MM.1S (cell line): Measurements from ENCODE around the gene SLC39A9.
"Not testable (repeated sequence)": the region's sequence is repeated elsewhere in the genome, so short reads cannot be mapped to it uniquely, and the experiment has no call there.

Experiments used
- DNase-seq: peaks from one replicate; pipeline ENCODE4 v3.0.0-alpha.2; 2015
- H2AFZ ChIP-seq: fragments of 300-600 bp; sonication (generic); 2 replicates; pipeline ENCODE4 v1.6.0; 2016; ENCODE audit warnings: antibody characterized with exemption, low read length
- H3F3A ChIP-seq: fragments of 300-600 bp; sonication (generic); 2 replicates; pipeline ENCODE4 v1.6.1; 2016; ENCODE audit warnings: mild to moderate bottlenecking, antibody characterized with exemption, low read length, moderate library complexity, mixed read lengths; ENCODE audit not compliant: insufficient read depth
- H3K27ac ChIP-seq: fragments of 300-600 bp; sonication (generic); 2 replicates; pipeline ENCODE4 v1.5.1; 2016; ENCODE audit warnings: mild to moderate bottlenecking, low read length
- H3K27me3 ChIP-seq: fragments of 300-600 bp; sonication (generic); replicated peaks from 2 replicates; pipeline ENCODE4 v1.6.0; 2016; ENCODE audit warnings: low read length; ENCODE audit not compliant: insufficient read depth
- H3K36me3 ChIP-seq: fragments of 300-600 bp; sonication (generic); replicated peaks from 2 replicates; pipeline ENCODE4 v1.6.1; 2016; ENCODE audit warnings: mild to moderate bottlenecking, low read length, mixed read lengths; ENCODE audit not compliant: insufficient read depth
- H3K4me1 ChIP-seq: fragments of 300-600 bp; sonication (generic); 2 replicates; pipeline ENCODE4 v1.6.1; 2016; ENCODE audit warnings: low read length, mixed read lengths
- H3K4me2 ChIP-seq: fragments of 300-600 bp; sonication (generic); 2 replicates; pipeline ENCODE4 v1.6.0; 2016; ENCODE audit warnings: low read depth, low read length
- H3K4me3 ChIP-seq: fragments of 300-600 bp; sonication (generic); 2 replicates; pipeline ENCODE4 v1.5.1; 2016; ENCODE audit warnings: low read length, mixed read lengths
- H3K79me2 ChIP-seq: fragments of 300-600 bp; sonication (generic); 2 replicates; pipeline ENCODE4 v1.6.1; 2016; ENCODE audit warnings: mixed run types, low read length, mixed read lengths
- H3K9ac ChIP-seq: fragments of 300-600 bp; sonication (generic); 2 replicates; pipeline ENCODE4 v1.6.1; 2016; ENCODE audit warnings: low read length, mixed read lengths
- H3K9me2 ChIP-seq: fragments of 300-600 bp; sonication (generic); replicated peaks from 2 replicates; pipeline ENCODE4 v1.6.1; 2016; ENCODE audit warnings: mild to moderate bottlenecking, low read length, mixed read lengths; ENCODE audit not compliant: insufficient read depth
- H3K9me3 ChIP-seq: fragments of 300-600 bp; sonication (generic); replicated peaks from 2 replicates; pipeline ENCODE4 v1.6.1; 2016; ENCODE audit warnings: mild to moderate bottlenecking, low read length, mixed read lengths; ENCODE audit not compliant: insufficient read depth
- H4K20me1 ChIP-seq: fragments of 300-600 bp; sonication (generic); 2 replicates; pipeline ENCODE4 v1.6.1; 2016; ENCODE audit warnings: mild to moderate bottlenecking, low read length, moderate library complexity, mixed read lengths; ENCODE audit not compliant: insufficient read depth
- EZH2 ChIP-seq: fragments of 300-600 bp; sonication (generic); optimal IDR thresholded peaks from 2 replicates; pipeline ENCODE3; 2017; ENCODE audit warnings: low read depth, mild to moderate bottlenecking, antibody characterized with exemption, low read length, mixed read lengths
- EZH2phosphoT487 ChIP-seq: fragments of 300-600 bp; sonication (generic); IDR thresholded peaks from 2 replicates; pipeline ENCODE4 v1.6.1; 2018; ENCODE audit warnings: antibody characterized with exemption, low read length
- TF ChIP-seq, protein P1 (sequence below): fragments of 300-600 bp; sonication (generic); IDR thresholded peaks from 2 replicates; pipeline ENCODE4 v1.5.1; 2016; ENCODE audit warnings: antibody characterized with exemption, low read length, mixed read lengths

The SLC39A9 gene

GRCh38 chr14:69387311-69387710 is 11.2 kb upstream of the SLC39A9 start:
- Histone ChIP-seq H3F3A (no peaks in the 10 kb centered on the region), H3K9me3 (no peaks in the 10 kb centered on the region), H3K4me2 (no peak overlapping the region), H3K27me3 (no peaks in the 10 kb centered on the region), H2AFZ (no peak overlapping the region), H3K4me3 (no peak overlapping the region), H3K79me2 (peaks cover 91% of the 10 kb centered on the region), H3K27ac (no peak overlapping the region), H3K4me1 (no peaks in the 10 kb centered on the region), H4K20me1 (peaks cover 11% of the 10 kb centered on the region), H3K36me3 (peaks cover 4% of the 10 kb centered on the region), H3K9ac (no peak overlapping the region), H3K9me2 (no peaks in the 10 kb centered on the region)
- DNase-seq = no peak
- TF ChIP-seq EZH2 (no peak), EZH2phosphoT487 (no peak)
- TF ChIP-seq, protein P1, sequence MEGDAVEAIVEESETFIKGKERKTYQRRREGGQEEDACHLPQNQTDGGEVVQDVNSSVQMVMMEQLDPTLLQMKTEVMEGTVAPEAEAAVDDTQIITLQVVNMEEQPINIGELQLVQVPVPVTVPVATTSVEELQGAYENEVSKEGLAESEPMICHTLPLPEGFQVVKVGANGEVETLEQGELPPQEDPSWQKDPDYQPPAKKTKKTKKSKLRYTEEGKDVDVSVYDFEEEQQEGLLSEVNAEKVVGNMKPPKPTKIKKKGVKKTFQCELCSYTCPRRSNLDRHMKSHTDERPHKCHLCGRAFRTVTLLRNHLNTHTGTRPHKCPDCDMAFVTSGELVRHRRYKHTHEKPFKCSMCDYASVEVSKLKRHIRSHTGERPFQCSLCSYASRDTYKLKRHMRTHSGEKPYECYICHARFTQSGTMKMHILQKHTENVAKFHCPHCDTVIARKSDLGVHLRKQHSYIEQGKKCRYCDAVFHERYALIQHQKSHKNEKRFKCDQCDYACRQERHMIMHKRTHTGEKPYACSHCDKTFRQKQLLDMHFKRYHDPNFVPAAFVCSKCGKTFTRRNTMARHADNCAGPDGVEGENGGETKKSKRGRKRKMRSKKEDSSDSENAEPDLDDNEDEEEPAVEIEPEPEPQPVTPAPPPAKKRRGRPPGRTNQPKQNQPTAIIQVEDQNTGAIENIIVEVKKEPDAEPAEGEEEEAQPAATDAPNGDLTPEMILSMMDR = no peak

GRCh38 chr14:69391400-69391799 is 7.1 kb upstream of the SLC39A9 start:
- H3K4me2 ChIP-seq, H2AFZ ChIP-seq, H3F3A ChIP-seq, H3K27me3 ChIP-seq, H3K9me2 ChIP-seq, H4K20me1 ChIP-seq, DNase-seq, H3K9me3 ChIP-seq, H3K9ac ChIP-seq, H3K27ac ChIP-seq, H3K4me3 ChIP-seq, H3K4me1 ChIP-seq, H3K36me3 ChIP-seq: not testable (repeated sequence)
- peaks cover 94% of the 10 kb centered on the region for H3K79me2 ChIP-seq

GRCh38 chr14:69392481-69392880 is 6.0 kb upstream of the SLC39A9 start:
- DNase-seq = no peak
- Histone ChIP-seq H3K9me3 (no peaks in the 10 kb centered on the region), H3K9me2 (no peaks in the 10 kb centered on the region), H3K4me2 (no peak overlapping the region), H4K20me1 (peaks cover 8% of the 10 kb centered on the region), H3K9ac (no peak overlapping the region), H3K36me3 (peaks cover 4% of the 10 kb centered on the region), H3F3A (no peaks in the 10 kb centered on the region), H2AFZ (no peak overlapping the region), H3K27ac (no peak overlapping the region), H3K27me3 (no peaks in the 10 kb centered on the region), H3K4me1 (no peaks in the 10 kb centered on the region), H3K79me2 (peaks cover 94% of the 10 kb centered on the region), H3K4me3 (no peak overlapping the region)
- no peak for TF ChIP-seq EZH2phosphoT487
- TF ChIP-seq, protein P1 = no peak
- no peak for TF ChIP-seq EZH2

DNA sequence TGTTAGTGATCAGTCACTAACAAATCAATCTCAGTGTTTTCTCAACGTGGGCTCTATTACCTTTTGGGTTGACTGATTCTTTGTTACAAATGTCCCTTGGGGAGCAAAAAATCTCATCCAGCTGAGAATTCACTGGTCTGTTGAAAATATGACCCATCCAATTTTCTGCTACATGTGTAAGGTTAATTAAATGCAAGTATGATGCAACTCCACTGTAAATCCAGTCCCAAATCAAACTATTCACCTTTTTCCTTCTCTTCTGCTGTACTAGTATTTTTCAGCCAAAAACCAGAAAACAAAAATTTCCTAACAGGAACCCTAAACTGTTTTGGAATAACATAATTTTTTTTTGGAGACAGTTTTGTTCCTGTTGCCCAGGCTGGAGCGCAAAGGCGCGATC is 2.6 kb upstream of the SLC39A9 start:
- Histone ChIP-seq H4K20me1 (peaks cover 2% of the 10 kb centered on the region), H3K27ac (no peak overlapping the region), H3K9me2 (no peaks in the 10 kb centered on the region), H3K4me2 (no peak overlapping the region), H3F3A (no peaks in the 10 kb centered on the region), H3K4me1 (peaks cover 11% of the 10 kb centered on the region; the same call in 1 of the 2 replicates), H3K36me3 (peaks cover under 1% of the 10 kb centered on the region), H3K27me3 (no peaks in the 10 kb centered on the region), H3K9me3 (no peaks in the 10 kb centered on the region), H2AFZ (no peak overlapping the region), H3K9ac (no peak overlapping the region), H3K4me3 (no peak overlapping the region), H3K79me2 (peaks cover 96% of the 10 kb centered on the region)
- no peak for DNase-seq
- TF ChIP-seq, protein P1 = no peak
- no peak for TF ChIP-seq EZH2phosphoT487
- no peak for TF ChIP-seq EZH2
